ENCODE measurements around the gene OSBPL9.
"Not testable (repeated sequence)": the region's sequence is repeated elsewhere in the genome, so short reads cannot be mapped to it uniquely, and the experiment has no call there.

OSBPL9 gene

DNA sequence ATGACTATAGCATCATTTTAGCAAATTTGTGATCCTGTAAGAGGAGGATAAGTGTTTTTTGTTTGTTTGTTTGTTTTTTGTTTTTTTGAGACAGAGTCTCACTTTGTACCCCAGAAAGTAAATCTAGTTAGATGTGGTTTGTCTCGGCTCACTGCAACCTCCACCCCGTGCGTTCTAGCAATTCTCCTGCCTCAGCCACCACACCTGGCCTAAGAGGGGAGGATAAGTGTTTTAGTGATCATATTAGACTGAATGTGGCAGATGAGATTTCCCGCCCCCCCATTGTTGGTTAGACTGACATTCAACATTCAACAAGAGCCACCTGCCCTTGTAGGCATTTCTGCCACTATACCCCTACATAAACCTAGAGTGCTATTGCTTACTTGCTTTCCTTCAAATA, 98.5 kb downstream of the OSBPL9 start:
- DNase-seq, result no peak

DNA sequence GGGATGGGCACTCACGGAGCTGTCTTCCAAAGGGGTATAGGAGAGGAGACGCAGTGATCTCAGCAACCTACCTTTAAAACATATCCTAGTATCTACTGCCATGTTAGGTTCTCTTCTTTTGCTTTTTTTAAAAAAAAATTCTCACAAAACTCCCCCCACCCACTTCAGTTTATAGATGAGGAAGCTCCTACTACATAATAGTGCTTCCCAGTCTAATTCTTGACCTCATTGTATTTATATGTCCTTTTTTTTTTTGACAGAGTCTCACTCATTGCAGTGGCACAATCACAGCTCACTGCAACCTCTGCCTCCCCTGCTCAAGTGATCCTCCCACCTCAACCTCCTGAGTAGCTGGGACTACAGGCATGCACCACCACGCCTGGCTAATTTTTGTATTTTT, 99.9 kb downstream of the OSBPL9 start:
- no peak for DNase-seq

DNA sequence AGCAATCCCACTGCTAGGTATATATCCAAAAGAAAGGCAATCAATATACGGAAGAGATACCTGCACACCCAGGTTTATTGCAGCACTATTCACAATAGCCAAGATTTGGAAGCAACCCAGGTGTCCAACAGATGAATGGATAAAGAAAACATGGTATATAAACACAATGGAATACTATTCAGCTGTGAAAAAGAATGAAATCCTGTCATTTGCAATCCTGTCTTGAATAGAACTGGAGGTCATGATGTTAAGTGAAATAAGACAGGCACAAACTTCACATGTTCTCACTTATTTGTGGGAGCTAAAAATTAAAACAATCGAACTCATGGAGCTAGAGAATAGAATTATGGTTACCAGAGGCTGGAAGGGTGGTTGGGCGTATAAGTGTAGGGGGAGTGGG, 101.0 kb downstream of the OSBPL9 start:
- no peak for DNase-seq

DNA sequence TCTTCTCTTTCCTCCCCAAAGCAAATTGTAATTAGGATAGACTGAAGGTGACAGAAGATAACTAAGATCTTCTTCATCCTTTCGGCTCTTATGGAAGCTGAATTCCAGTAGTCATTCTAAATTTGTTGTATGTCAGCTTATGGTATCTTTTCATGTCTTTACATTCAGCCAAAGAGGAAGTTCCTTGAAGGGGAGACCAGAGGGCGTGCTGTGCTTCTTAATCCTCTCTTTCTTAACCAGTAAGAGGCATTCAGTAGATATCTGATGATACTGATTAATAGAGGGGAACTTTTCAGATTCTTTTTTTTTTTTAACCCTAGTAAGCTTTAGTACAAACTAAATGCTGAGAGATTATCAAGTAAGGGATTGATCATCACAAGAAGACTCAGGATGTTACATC, 102.3 kb downstream of the OSBPL9 start:
- no peak for DNase-seq

DNA sequence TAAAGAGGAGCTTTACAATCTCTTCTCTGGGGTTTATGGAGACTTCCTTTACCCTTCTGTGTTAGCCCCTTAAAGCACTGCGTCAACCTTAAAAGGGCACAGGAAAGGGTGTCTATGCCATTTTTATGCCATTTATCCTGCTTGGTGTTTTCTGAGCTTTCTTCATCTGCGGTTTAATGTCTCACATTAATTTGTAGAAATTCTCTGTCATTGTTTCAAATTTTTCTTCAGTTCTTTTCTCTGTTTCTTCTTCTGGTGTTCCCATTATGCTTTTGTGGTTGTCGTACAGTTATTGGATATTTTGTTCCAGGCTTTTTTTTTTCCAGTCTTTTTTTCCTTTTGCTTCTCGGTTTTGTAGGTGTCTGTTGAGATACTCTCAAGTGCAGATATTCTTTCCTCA, 107.9 kb downstream of the OSBPL9 start:
- no peak for DNase-seq

DNA sequence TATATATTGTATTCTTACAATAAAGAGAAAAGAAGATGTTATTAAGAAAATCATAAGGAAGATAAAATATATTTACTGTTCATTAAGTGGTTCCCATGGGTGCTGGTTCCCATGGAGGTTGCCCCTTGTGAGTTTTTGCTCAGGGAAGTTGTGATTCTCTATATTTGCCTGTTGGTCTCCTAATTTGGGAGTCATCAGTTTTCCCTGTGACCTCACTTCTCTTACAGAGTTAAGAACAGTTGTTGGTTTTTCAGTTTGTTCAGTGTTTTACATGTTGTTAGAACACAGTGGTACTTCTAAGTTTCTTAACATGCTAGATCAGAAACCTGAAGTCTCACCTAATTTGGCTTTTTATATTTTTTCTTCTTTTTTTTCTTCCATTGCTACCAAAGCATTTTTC, 109.2 kb downstream of the OSBPL9 start:
- no peak for DNase-seq

DNA sequence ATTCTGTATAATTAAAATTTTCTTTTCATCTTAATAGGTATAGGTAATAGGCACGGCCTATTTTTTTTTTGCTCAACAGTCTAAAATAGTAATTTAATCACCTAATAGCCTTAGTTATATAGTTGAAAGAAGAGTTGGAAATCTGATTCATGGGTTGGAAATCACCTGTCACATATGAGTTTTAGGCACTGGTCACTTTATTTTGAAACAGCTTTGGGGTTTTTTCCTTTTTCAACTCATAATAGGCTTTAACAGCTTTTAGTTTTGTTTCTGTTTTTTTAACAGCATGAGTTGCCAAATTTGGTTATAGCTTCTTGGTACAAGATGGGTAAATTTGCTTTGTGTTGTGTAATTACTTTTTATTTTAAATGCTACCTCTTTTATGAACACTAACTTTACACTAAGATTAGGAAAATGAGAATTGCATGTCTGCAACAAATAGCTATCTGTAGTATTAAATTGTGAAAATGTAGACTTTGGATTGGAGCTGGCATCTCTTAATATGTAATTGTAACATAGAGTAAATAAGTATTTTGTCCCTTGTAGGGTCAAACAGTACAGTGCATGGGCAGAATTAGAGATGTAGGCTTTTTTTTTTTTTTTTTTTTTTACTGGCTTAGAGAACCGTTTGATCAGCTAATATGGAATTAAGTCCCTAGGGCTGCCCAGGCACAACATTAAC, 109.8 kb downstream of the OSBPL9 start:
- DNase-seq, result no peak

DNA sequence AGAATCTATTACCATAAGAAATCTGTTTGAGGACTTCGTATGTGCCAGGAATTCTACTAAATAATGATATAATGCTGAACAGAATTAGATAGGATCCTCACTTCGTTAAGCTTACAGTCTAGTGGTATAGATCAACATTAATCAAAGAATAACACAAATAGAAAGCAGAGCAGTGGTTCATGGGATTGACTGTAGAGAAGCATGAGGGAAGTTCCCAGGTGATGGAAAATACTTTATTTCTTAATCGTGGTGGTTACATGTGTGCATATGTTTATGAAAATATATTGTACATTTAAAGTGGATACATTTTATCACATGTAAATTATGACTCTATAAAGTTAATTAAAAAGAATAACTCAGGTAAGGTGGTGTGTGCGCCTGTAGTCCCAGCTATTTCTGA, 110.5 kb downstream of the OSBPL9 start:
- DNase-seq, result no peak

DNA sequence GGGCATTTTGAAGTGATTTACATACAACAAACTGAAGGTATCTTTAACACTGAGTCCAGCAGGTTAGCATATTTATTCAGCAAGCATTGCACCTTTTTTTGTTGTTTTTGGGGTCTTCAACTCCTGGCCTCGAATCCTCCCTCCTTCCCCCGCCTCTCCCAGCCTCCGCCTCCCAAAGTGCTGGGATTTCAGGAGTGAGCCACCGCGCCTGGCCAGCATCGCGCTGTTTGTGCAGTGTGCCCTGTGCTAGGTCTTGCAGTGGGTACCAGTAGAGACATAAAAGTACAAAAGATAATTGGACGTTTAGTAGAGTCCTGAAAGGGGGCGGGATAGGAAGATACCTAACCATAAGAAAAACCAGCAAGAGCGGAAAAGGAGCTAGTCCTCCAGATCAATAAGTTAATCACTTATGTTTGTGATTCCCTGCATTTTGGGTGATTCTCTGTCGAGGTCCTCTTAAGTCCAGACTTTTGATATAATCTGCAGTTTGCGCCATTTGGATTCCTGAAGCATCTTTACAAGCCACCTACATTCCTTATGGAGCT, 111.8 kb downstream of the OSBPL9 start:
- no peak for DNase-seq

DNA sequence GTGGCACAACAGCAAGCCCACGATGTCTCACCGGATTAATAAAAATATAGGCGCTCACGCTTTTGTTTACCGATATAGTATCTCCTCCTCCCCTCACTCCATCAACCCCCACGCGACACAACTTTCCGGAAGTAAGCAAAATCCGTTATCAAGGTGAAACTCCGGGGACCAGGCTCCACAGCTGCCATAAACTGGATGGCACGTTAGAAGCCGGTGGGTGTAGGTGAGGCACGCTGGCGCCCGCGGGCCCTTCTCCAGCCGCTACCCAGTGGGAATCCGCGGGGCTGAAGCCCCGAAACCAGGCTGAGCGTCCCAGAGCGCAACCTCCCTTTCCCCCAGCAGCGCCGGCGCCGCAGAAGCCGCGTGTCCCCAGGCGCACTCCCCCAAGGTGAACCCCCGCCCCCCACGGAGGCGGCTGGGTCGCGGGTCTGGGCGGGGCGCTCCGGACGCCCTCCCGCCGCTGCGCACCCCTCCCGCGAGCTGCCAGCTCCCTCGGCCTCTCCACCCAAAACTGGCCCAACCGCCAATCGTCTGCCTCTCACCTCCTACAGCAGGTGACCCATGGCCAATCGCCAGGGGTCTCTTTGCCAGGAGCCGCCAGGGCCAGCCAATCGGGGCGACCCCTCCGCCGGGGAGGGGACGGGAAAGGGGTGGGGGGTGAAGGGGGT, 112.4 kb downstream of the OSBPL9 start:
- peak; percentile 96 to 97 for DNase-seq

DNA sequence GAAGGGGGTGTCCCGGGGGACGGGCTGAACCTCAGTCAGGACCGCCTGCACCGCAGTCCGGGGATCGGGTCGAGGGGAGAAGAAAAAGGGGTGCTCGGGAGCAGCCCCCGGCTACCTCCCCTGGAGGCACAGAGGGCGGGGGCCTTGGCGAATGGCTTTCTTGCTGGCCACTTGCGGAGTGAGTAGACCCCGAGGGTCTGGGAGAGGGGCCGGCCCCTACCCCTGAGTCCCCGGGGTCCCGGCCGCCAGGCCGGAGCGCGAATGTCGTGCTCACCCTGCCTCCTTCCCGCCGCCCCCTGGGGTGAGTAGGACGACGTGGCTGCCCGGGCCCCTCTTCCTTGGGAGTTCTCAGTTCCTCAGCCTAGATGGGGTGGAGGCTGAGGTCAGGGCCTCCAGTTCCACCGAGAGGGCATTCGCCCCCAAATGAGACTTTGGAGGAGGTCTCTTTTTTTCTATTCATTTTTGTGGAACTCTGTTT, 113.0 kb downstream of the OSBPL9 start:
- DNase-seq, result no peak

DNA sequence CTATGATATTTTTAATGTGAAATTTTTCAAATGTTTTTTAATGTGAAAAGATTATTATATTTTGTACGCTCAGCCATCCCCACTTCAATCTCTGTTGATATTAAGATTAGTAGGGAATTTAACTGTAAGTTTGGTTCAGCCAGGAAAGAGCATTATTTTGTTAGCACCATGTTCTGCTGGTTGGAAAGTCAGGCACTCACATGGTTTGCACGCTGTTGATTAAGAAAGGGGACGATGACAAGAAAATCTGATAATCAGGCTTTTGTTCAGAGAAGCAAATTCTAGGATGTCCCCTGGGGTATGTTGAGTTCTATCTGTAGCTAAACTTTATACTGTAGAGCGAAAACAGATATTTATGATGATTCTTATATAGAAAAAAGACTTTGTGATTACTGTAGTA, 115.1 kb downstream of the OSBPL9 start:
- DNase-seq, result no peak

DNA sequence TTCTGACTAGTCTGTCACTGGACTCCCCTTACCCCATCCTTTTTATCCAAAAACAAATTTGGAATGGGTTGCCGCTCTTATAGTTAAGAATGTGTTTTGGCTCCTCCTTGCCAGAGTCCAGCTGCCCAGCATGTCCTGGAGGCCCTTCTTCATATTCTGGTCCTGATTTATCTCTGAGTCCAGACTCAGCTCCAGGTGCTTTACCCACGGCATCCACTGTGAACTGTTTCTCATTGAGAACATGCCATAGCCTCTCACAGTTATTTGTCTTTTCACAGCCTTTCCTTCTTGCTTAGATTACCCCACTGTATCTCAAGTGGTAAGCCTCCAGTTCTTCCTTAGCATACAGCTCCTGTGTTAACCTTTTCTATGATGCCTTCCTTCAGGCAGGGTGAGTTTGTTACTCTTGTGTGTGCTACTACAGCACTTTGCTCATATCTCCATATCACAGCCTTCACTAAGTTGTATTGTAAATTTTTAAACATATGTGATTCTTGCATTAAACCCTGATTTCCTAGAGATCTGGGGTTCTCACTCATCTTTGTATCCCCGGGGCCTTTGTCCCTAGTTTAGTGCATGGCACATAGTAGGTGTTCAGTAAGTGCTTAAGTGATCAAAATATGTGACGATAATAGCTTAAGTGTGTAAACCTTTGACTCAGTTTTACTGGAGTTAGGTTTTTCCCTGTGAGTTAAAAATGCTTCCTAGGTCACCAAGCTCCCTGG, 116.0 kb downstream of the OSBPL9 start:
- DNase-seq, result no peak

DNA sequence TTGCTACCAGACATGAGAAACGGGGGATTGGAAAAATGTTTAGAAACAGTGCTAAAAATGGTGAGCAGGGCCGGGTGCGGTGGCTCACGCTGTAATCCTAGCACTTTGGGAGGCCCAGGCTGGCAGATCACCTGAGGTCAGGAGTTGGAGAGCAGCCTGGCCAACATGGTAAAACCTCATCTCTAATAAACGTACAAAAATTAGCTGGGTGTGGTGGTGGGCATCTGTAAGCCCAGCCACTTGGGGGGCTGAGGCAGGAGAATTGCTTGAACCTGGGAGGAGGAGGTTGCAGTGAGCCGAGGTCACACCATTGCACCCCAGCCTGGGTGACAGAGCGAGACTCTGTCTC, 116.5 kb downstream of the OSBPL9 start:
- DNase-seq, result not testable (repeated sequence)

DNA sequence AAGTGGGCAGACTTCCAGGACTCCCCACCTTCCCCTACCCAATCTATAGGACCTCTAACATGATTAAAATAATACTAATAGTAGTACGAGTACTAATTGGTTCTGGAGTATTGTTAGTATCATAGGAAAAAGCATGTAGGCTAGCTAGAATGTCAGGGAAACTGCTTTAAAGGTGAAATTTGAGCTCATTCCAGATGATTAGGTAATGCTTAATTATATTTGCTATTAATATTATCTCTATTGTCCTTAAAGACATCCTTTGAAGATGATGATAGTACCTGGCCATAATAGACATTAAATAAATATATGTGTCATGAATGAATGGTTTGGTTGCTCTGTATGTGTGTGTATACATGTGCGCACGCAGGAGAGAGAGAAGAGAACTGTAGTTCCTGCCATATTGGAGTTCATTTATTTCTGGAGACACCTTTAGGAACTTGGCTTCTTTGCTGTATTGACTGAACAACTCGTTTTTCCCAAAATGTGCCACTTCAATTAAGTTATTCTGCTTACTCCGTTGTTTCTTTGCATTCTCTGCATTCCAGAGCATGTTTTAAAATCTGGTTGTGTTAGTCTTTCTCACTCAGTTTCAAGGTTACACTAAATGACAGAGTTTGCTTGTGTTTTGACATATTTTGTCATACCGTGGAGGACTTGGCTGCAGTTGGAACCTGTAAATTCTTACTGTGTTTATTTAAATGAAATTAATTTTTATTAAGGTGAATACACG, 117.1 kb downstream of the OSBPL9 start:
- no peak for DNase-seq

DNA sequence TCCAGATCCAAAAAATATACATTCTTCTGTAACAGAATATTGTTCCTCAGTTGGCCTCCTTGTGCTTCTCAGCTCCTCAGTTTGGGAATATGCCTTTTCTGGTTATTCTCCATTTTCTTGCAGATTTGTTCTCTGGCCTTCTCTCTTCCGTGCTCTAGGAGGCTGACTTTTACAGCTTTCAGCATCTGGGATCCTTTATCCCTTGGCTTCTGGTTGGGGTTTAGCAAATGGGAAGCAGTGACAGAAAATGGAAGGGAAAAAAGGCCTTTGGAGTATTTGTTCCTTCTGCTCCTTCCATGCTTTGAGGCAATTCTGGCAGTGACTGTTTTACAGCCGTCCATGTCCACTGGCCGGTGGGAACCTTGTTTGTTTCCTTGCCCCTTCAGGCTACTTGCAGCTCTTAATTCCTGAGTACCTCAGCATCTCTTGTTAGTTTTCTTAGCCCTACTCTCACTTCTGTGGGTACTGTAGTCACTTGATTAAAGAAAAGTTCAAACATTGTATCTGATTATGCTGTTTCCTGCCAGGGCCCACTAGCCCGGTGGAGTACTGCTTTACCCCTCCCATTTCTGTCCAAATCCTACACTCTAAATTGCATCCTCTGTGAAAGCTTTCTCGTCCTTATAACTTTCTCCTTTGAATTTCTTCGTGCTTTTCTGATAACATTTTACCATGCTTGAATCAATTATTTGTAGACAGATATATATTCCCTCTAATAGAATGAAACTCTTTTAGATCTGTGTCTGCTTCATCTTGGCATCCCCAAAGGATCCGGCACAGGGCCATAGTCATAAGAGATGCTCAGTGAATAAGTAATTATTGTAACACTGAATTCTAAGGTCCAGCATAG, 118.2 kb downstream of the OSBPL9 start:
- DNase-seq, result no peak

DNA sequence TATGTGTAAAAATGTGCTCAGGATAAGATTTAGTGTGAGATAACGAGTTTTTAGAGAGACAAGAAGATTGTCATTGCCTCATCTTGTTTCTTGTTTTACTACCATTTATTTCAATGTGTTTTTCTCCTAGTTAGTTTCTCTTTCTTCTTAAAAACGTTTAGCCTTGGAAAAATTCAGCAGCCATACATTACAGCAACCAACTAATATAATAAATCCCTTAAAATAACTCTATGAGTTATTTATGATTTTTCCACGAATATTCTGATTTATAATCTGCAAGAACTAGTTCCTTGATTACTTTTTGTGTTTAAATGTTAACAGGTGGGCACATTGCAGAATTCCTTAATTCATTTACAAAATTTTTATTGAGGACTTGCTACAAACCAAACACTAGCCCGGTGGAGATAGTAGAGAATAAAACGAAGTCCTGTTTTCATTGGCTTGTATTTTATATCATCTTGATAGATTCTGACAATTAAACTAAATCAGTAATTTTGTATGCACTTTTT, 118.9 kb downstream of the OSBPL9 start:
- no peak for DNase-seq

DNA sequence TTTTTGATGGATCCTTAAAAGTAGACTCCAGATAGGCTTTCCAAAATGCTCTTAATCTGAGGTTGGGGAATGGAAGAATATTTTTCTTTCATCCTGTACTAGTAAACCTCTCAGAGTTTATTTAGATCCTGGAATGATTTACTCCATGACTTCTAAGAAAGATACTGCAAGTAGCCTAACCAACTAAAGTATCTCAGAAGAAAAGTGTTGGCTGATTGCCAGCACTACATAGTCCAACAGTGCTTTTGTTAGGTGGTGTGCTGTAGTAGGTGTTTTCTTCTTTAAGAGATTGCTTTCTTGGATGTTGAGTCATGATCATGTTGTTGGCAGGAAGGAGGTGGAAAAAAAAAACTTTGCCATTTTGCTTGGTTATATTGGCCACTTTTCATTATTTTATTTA, 119.8 kb downstream of the OSBPL9 start:
- DNase-seq, result no peak

DNA sequence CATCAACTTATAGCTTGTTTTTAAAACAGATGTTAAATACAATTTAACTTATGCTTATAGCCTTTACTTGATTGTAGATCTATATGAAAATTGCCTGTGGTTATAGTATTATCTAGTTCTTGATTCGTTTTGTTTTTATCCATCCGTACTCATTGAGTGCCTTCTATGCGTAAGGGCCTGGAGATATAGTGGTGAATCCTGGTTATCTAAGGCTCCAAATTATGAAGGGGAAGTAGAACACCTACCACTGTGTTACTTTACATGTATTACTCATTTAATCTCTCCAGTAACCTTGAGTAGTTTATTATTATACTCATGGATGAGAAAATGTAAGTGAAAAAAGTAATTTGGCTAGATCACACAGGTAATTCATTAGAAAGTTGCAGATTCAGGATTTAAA, 121.8 kb downstream of the OSBPL9 start:
- DNase-seq, result no peak

DNA sequence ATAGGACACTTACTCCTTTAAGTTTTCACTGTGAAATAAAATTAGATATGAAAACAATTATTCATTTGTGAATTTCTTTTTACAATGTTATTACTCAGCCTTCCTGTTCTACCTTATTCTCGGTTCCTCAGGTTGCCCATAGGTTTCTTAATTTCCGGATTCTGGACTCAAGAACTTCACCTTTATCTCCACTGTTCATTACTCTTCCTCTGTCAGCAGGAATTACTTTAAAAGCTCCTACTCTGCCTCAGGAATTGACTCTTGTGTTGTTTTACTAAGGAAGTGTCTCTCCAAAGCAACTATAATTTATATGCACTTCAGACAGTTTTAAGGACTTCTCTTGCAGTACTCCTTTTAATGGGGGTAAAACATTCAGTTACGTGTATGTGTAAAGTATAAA, 123.8 kb downstream of the OSBPL9 start:
- no peak for DNase-seq

DNA sequence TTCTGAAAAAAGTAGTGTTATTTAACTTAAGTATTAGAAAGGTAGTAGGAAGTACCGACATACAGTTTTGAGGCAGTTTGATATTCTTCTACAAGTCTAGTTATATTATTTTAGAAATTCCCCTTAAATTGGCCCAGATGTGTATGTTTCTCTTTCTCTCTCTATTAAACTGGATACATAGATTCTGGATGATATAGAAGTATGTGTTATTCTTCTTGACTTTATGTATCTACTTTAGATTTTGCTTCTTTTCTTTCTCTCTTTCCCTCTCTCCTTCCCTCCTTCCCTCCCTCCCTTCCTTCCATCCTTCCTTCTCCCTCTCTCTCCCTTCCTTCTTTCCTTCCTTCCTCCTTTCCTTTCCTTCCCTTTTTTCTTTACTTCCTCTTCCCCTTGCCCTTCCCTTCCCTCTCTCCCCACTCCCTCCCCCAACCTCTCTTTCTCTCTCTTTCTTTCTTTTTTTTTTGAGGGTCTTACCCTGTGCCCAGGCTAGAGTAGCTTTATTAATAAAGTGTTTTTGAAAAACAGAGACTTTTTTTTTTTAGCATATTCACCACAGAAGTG, 124.3 kb downstream of the OSBPL9 start:
- DNase-seq, result no peak
